ENCODE results near the gene COX6A1.

- TF ChIP-seq CTCF (IDR thresholded peaks at IDR 0.05) (no peak), ZFX (IDR thresholded peaks at IDR 0.05; ENCODE audit: borderline replicate concordance) (no peak)
Measured at GRCh38 chr12:120483621-120484020, 45.7 kb downstream of the COX6A1 start.

Data from 22Rv1 (cell line).